Neural progenitor cell (in vitro differentiated cells): ENCODE measurements around the gene TRIML2. TPM values are rescaled to one million over a fixed set of nuclear protein-coding genes. Genes with fewer than 3 reads are reported as not detected.

Experiments
- DNase-seq: peaks from one replicate; pipeline ENCODE4 v3.0.0-alpha.2; 2016; ENCODE audit warnings: low spot score
- H2AFZ ChIP-seq: fragments of 200-600 bp; sonication (generic); replicated peaks from 2 replicates; pipeline ENCODE4 v1.6.1; 2016; ENCODE audit warnings: antibody characterized with exemption
- H3F3A ChIP-seq: fragments of 200-600 bp; sonication (generic); 2 replicates; pipeline ENCODE4 v1.6.1; 2016; ENCODE audit warnings: antibody characterized with exemption, low read depth
- H3K27ac ChIP-seq: fragments of 200-600 bp; sonication (generic); 2 replicates; pipeline ENCODE4 v1.5.1; 2016; ENCODE audit warnings: mild to moderate bottlenecking
- H3K27me3 ChIP-seq: fragments of 200-600 bp; sonication (generic); 2 replicates; pipeline ENCODE4 v1.6.1; 2016; ENCODE audit warnings: mild to moderate bottlenecking, moderate library complexity
- H3K36me3 ChIP-seq: fragments of 200-600 bp; sonication (generic); 2 replicates; pipeline ENCODE4 v1.5.1; 2016
- H3K4me1 ChIP-seq: fragments of 200-600 bp; sonication (generic); 2 replicates; pipeline ENCODE4 v1.6.1; 2016; ENCODE audit warnings: mixed run types
- H3K4me2 ChIP-seq: fragments of 200-600 bp; sonication (generic); 2 replicates; pipeline ENCODE4 v1.6.1; 2016
- H3K4me3 ChIP-seq: fragments of 200-600 bp; sonication (generic); 2 replicates; pipeline ENCODE4 v1.5.1; 2016
- H3K79me2 ChIP-seq: fragments of 200-600 bp; sonication (generic); 2 replicates; pipeline ENCODE4 v1.6.1; 2016; ENCODE audit warnings: low read depth
- H3K9ac ChIP-seq: fragments of 200-600 bp; sonication (generic); 2 replicates; pipeline ENCODE4 v1.6.1; 2016
- H3K9me3 ChIP-seq: fragments of 200-600 bp; sonication (generic); 2 replicates; pipeline ENCODE4 v1.5.1; 2016; ENCODE audit warnings: low read depth
- H4K20me1 ChIP-seq: fragments of 200-600 bp; sonication (generic); 2 replicates; pipeline ENCODE4 v1.6.1; 2016; ENCODE audit warnings: low read depth
- H3K27ac Mint-ChIP-seq: 3 replicates; pipeline ENCODE4 v1.8.0; 2021; ENCODE audit warnings: mixed read lengths
- H3K27me3 Mint-ChIP-seq: 2 replicates; pipeline ENCODE4 v1.8.0; 2022; ENCODE audit warnings: low read depth, mild to moderate bottlenecking, inconsistent platforms, moderate library complexity, mixed read lengths; ENCODE audit not compliant: insufficient read depth
- H3K36me3 Mint-ChIP-seq: 3 replicates; pipeline ENCODE4 v1.8.0; 2021; ENCODE audit warnings: mixed read lengths
- H3K4me1 Mint-ChIP-seq: 3 replicates; pipeline ENCODE4 v1.8.0; 2021; ENCODE audit warnings: mixed read lengths
- H3K4me3 Mint-ChIP-seq: 3 replicates; pipeline ENCODE4 v1.8.0; 2021; ENCODE audit warnings: mild to moderate bottlenecking, moderate library complexity, mixed read lengths
- H3K9me3 Mint-ChIP-seq: 3 replicates; pipeline ENCODE4 v1.8.0; 2020; ENCODE audit warnings: mixed read lengths
- CTCF ChIP-seq: fragments of 200-600 bp; sonication (generic); IDR thresholded peaks from 2 replicates; pipeline ENCODE4 v1.5.1; 2017; ENCODE audit warnings: antibody characterized with exemption, mild to moderate bottlenecking
- EZH2 ChIP-seq: fragments of 200-600 bp; sonication (generic); IDR thresholded peaks from 2 replicates; pipeline ENCODE4 v1.6.1; 2017; ENCODE audit warnings: antibody characterized with exemption, mild to moderate bottlenecking, moderate library complexity
- EZH2phosphoT487 ChIP-seq: fragments of 200-600 bp; sonication (generic); IDR thresholded peaks from 2 replicates; pipeline ENCODE4 v1.6.1; 2017; ENCODE audit warnings: antibody characterized with exemption
- total RNA-seq: library from RNA; depleted of rRNA; stranded (reverse); fragments of >200 nt; gene quantifications from 2 replicates; pipeline ENCODE4 v1.2.3, GENCODE V29; 2015; ENCODE audit warnings: low replicate concordance

TRIML2 gene
- total RNA-seq, 1 donor from 2014 or later = 0.65 TPM

GRCh38 chr4:188110036-188110435, 633 bp upstream of the TRIML2 start:
- TF ChIP-seq CTCF (no peak), EZH2phosphoT487 (no peak), EZH2 (no peak)
- Histone ChIP-seq H3K9me3 (no peaks in the 10 kb centered on the region), H3K27me3 (no peaks in the 10 kb centered on the region), H3K36me3 (no peaks in the 10 kb centered on the region), H3K27ac (no peak overlapping the region), H3K4me1 (peaks cover 19% of the 10 kb centered on the region), H4K20me1 (no peaks in the 10 kb centered on the region), H3K79me2 (no peaks in the 10 kb centered on the region), H2AFZ (no peak overlapping the region), H3F3A (peaks cover 9% of the 10 kb centered on the region), H3K4me3 (no peak overlapping the region), H3K4me2 (no peak overlapping the region), H3K9ac (no peak overlapping the region)
- Mint-ChIP-seq H3K9me3 (peaks cover 6% of the 10 kb centered on the region), H3K36me3 (no peaks in the 10 kb centered on the region), H3K4me1 (peaks cover 4% of the 10 kb centered on the region), H3K27me3 (peaks cover 4% of the 10 kb centered on the region), H3K27ac (no peak overlapping the region), H3K4me3 (no peak overlapping the region)
- DNase-seq = no peak

GRCh38 chr4:188107931-188108843, 1.2 kb downstream of the TRIML2 start:
- H3K9me3 Mint-ChIP-seq = peaks cover 6% of the 10 kb centered on the region
- H3K27me3 ChIP-seq = no peaks in the 10 kb centered on the region
- H3K4me3 Mint-ChIP-seq = no peak overlapping the region
- H4K20me1 ChIP-seq = no peaks in the 10 kb centered on the region
- peak overlapping the region; percentile 45 for H3K4me2 ChIP-seq
- H2AFZ ChIP-seq = peak overlapping the region; percentile 59
- TF ChIP-seq EZH2 (no peak), CTCF (no peak), EZH2phosphoT487 (no peak)
- no peaks in the 10 kb centered on the region for H3K9me3 ChIP-seq
- H3K27me3 Mint-ChIP-seq = peaks cover 4% of the 10 kb centered on the region
- H3K4me1 ChIP-seq = peaks cover 19% of the 10 kb centered on the region
- no peak overlapping the region for H3K4me3 ChIP-seq
- no peak overlapping the region for H3K9ac ChIP-seq
- DNase-seq = peak; percentile 19
- H3K27ac Mint-ChIP-seq = no peak overlapping the region
- H3K36me3 ChIP-seq = no peaks in the 10 kb centered on the region
- H3K36me3 Mint-ChIP-seq = no peaks in the 10 kb centered on the region
- H3F3A ChIP-seq = peaks cover 9% of the 10 kb centered on the region
- peaks cover 4% of the 10 kb centered on the region for H3K4me1 Mint-ChIP-seq
- no peaks in the 10 kb centered on the region for H3K79me2 ChIP-seq
- no peak overlapping the region for H3K27ac ChIP-seq

- Histone ChIP-seq H3K4me1 (peaks cover 19% of the 10 kb centered on the region), H3K27me3 (no peaks in the 10 kb centered on the region), H4K20me1 (no peaks in the 10 kb centered on the region), H3K36me3 (no peaks in the 10 kb centered on the region), H3K4me3 (no peak overlapping the region), H3K79me2 (no peaks in the 10 kb centered on the region), H3K4me2 (no peak overlapping the region), H3K27ac (no peak overlapping the region), H2AFZ (no peak overlapping the region), H3K9ac (no peak overlapping the region), H3K9me3 (no peaks in the 10 kb centered on the region), H3F3A (peaks cover 9% of the 10 kb centered on the region)
- no peak overlapping the region for H3K27ac Mint-ChIP-seq
- TF ChIP-seq EZH2phosphoT487 (no peak), CTCF (no peak), EZH2 (no peak)
- no peaks in the 10 kb centered on the region for H3K36me3 Mint-ChIP-seq
- H3K4me1 Mint-ChIP-seq = peaks cover 4% of the 10 kb centered on the region
- no peak for DNase-seq
- no peak overlapping the region for H3K4me3 Mint-ChIP-seq
- H3K9me3 Mint-ChIP-seq = peaks cover 9% of the 10 kb centered on the region
- H3K27me3 Mint-ChIP-seq = peaks cover 6% of the 10 kb centered on the region
Observed at GRCh38 chr4:188106454-188106853, 2.9 kb downstream of the TRIML2 start.
